Effector CD4-positive, alpha-beta T cell (primary cell): Measurements from ENCODE around the gene SND1.
A peak's percentile ranks its signal among the peaks of the same experiment; 100 is the strongest.

Source experiments
- DNase-seq: peaks from one replicate; pipeline ENCODE4 v3.0.0-alpha.2; 2020

Gene SND1

DNA sequence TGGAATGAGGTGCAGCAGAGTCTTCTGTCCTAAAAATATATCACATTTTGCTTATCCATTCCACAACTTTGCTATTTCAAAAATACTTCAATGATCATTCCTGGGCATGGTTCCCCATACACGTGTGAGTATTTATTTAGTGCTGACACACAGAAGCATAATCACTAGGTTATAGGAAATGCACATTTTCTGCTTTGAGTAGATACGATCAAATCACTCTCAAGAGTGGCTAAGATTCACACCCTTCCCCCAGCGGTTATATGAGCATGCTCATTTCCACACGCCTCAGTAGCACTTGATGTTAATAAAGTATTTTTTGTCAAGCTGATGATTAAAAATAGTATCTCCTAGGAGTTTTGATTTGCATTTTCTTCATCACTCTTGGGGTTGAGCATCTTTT is 472.8 kb downstream of the SND1 start:
- no peak for DNase-seq

DNA sequence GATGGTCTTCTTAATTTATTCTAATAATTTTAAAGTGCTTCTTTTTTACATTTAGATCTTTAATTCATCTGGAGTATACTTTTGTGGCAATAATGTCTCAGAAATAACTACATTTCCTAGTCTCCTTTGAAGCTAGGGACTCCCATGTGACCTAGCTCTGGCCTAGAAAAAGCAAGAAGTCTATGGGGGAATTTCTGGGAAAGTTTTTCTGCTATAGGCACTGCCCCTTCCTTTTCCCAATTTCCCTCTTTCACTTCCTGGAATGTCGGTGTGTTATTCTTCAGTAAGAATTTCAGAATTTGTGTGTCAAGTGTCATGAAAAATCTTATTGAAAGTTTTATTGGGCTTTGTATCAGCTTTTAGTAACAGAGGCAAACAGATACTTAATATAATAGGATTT is 473.8 kb downstream of the SND1 start:
- no peak for DNase-seq

GRCh38 chr7:128128401-128128800 is 476.4 kb downstream of the SND1 start:
- DNase-seq, result no peak

GRCh38 chr7:128129224-128129864 is 477.4 kb downstream of the SND1 start:
- no peak for DNase-seq

- no peak for DNase-seq
Measured at GRCh38 chr7:128131115-128131514, 479.1 kb downstream of the SND1 start.

DNA sequence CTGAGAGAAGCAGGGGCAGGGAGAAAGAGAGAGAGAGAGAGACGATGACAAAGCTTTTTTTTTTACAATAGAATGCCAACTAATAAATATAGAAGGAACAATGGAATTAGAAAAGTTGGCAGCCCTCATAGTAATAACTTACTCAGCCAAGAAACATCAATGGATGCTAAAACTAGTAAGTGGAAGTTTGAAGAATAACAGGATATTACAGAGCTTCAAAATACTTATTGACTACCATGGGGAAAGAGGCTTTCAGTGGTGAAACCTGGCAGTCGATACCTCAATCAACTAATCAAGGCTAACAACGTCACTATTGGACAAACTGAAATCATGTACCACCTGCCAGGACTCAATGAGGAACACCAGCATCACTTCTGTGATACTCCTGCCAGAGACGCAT is 479.7 kb downstream of the SND1 start:
- no peak for DNase-seq

GRCh38 chr7:128132426-128133069 is 480.6 kb downstream of the SND1 start:
- no peak for DNase-seq

DNA sequence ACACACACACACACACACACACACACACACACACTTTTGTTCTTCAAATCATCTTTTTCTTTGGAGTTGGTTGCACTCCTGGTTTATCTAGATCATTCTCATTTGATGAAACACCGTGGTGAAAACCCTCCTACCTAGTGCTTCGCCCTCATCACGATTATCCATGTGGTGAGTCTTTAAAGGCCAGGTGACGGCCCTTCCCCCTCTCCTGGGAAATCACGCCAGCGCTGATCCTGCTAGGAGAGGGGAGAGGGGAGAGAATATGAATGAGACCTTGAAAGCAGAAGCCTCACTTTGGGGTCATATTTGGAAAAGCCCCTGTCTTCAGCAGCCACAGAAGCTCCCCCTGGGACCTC is 483.1 kb downstream of the SND1 start:
- DNase-seq, result no peak

DNA sequence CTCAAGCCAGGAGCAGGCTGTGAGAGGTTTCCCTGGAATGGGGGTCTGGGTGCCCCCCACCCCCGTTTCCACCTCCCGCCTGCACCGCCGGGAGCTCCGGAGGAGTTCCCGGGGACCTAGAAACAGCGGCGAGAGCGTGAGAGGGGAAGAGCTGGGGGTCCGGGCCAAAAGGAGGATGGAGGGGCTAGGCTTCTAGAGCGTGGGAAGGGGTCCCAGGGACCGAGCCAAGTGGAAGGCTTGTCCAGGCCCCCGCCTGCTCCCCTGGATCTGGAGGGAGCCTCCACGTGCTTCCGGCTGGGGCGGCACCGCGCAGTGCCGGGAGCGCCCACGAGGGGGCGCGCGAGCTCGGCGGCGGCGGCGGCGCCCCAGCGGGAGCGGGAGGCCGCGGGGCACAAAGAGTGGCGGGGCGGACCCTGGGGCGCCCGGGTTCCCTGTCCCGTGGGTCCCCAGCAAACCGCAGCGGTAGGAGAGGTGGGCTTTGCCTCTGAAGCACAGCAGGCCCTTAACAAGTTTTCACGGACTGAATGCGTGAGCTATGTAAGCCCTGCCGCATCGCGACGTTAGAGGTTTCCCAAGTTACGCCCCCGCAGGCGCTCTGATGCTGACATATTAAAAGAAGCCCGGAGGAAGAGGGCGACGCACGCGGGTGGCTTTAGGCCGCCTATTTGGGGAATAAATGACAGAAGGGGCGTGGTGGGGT is 483.7 kb downstream of the SND1 start:
- peak; percentile 32 for DNase-seq

- no peak for DNase-seq
Measured at GRCh38 chr7:128136215-128136597, 484.2 kb downstream of the SND1 start.

DNA sequence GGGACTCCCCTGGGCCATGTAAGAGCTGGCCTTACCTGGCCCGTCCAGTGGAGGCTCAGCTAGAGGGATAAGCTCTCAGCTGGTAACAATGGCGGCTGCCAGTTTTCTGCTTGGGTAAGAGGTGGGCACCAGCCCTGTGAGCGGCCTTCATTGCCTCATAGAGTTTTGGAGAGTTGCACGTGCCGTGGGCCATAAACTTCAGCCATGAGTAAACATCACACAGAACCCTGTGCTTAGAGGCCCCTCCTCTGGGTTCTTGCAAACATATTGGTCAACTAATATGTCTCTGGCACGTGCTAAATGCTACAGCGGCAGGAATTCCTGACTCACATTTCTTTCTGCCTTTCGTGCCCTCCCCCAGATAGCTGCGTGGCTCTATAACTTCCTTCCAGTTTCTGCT is 485.2 kb downstream of the SND1 start:
- DNase-seq, result no peak

DNA sequence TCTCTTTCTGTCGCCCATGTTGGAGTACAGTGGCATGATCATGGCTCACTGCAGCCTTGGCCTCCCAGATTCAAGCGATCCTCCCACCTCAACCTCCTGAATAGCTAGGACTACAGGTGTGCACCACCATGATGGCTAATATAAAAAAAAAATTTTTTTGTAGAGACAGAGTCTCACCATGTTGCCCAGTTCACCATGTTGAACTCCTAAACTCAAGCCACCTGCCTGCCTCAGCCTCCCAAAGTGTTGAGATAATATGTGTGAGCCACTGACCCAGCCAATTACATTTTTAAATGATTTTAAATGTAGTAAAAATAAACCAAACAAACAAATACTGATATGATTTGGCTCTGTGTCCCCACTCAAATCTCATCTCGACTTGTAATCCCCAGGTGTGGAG is 487.4 kb downstream of the SND1 start:
- no peak for DNase-seq

- DNase-seq, result no peak
Measured at GRCh38 chr7:128141683-128142195, 489.7 kb downstream of the SND1 start.
